ENCODE data around the gene CEBPZ. TPM values are rescaled to one million over a fixed set of nuclear protein-coding genes. Genes with fewer than 3 reads are reported as not detected.
"Not testable (repeated sequence)": the region's sequence is repeated elsewhere in the genome, so short reads cannot be mapped to it uniquely, and the experiment has no call there.

CEBPZ gene
- total RNA-seq, 4 donors from 2014 or later = 31.4 to 46.1 (median 34.5) TPM

DNA sequence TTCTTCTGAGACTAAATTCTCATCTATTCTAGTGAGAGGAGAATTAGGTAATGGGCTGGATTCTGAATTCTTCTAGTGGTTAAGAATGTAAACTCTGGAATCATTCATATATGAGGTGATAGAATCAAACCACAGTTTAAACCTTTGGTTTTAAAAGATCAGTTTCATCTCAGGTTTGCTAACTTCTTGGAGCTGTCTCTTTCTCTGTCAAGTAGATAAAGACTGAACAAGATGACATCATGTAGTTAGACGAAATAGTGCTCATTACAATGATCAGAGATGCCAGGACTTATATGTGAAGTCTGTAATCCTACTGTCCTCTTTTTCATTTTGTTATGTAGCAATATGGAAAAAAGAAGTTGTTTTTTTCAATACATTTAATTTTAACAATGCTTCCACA lies 30.2 kb downstream of the CEBPZ start:
- H3K36me3 ChIP-seq = peaks cover 20 to 38% of the 10 kb centered on the region in 2 donors
- 82 to 91% methylated on average over 1 of the region's 1 CpG for WGBS, 2 donors

DNA sequence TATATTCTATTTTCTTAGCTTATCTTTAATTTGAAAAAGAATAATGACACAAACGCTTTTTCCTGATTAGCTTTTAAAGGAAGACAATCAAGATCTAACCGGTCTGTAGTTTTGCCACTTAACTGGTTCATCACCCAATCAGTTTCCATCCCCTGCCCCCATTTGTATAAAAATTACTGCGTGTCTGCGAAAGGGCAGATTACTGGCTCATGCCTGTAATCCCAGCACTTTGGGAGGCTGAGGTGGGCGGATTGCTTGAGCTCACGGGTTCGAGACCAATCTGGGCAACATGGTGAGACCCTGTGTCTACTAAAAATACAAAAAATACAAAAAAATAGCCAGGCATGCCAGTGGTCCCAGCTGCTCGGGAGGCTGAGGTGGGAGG lies 32.7 kb downstream of the CEBPZ start:
- no peak overlapping the region for H3K27ac ChIP-seq

More for the DNA sequence above, 30.2 kb downstream of the CEBPZ start:
- no peak for DNase-seq
- Histone ChIP-seq H3K27ac (no peak overlapping the region), H3K27me3 (no peaks in the 10 kb centered on the region), H3K4me3 (replicated peaks in 1 of 3) (no peak overlapping the region), H3K4me1 (peaks cover 7 to 9% of the 10 kb centered on the region in 2 donors), H3K9me3 (no peaks in the 10 kb centered on the region)
- TF ChIP-seq POLR2A (IDR thresholded peaks at IDR 0.05) = no peak
- TF ChIP-seq, protein P1, sequence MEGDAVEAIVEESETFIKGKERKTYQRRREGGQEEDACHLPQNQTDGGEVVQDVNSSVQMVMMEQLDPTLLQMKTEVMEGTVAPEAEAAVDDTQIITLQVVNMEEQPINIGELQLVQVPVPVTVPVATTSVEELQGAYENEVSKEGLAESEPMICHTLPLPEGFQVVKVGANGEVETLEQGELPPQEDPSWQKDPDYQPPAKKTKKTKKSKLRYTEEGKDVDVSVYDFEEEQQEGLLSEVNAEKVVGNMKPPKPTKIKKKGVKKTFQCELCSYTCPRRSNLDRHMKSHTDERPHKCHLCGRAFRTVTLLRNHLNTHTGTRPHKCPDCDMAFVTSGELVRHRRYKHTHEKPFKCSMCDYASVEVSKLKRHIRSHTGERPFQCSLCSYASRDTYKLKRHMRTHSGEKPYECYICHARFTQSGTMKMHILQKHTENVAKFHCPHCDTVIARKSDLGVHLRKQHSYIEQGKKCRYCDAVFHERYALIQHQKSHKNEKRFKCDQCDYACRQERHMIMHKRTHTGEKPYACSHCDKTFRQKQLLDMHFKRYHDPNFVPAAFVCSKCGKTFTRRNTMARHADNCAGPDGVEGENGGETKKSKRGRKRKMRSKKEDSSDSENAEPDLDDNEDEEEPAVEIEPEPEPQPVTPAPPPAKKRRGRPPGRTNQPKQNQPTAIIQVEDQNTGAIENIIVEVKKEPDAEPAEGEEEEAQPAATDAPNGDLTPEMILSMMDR (IDR thresholded peaks at IDR 0.05) = no peak
- intact Hi-C loops (cut with DNase I) = no loop called here

DNA sequence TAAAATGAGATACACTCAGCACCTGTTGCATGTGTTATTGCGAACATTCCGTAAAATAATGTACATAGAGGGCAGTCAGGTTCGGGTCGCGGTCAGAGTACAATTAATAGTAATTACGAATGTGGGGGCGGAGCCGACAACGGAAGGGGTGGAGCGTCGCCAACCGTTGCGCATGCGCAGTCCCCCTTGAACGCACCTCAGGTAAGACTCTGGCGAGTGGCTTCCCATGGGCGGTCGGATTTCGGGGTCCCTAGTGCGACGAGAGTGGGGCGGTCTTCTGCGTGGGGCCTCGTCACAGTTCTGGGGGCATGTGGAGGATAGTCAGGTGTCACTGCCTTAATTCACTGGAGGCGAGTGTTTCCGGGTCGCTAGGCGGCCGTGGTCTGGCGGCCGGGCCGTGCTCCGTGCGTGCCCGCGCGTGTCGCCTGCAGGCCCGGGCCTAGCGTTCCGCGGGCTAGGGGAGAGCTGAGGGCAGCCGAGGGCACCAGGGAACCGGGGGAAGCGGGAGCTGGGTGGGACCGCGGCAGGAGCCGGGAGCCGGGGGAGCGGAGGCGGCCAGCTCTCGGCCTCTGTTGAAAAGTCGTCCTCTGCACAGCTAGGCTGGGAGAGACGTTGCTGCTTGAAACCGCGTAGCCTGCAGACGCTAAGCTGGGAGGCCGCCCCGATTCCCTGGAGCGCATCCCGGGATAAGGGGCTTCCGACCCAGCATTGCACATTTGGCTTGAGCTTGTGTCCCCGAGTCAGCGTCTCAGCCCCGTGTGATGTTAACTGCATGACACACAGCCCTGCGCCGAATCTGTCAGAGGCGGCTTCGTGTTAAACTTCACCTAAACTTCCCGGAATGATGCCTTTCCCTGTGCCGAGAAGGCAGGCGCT lies 34.8 kb downstream of the CEBPZ start, which contains the start of gene CEBPZOS:
Gene CEBPZOS, plus strand, starts transcription at position 177 of the 876 bp plus-strand sequence. CDS start 3,209 bp downstream, outside the sequence.
- WGBS, 2 donors = 1 to 2% methylated on average over 50 to 70 of the region's 72 CpGs
- H3K9me3 ChIP-seq = no peaks in the 10 kb centered on the region
- H3K4me3 ChIP-seq (replicated peaks in 1 of 3) = peak within 1 kb of the TSS; percentile 38 to 67 (median 50)
- peak within 1 kb of the TSS; percentile 65 to 89 (median 84) for H3K27ac ChIP-seq
- TF ChIP-seq POLR2A (IDR thresholded peaks at IDR 0.05) = peak in 1 of 2 donors; percentile 88
- TF ChIP-seq, protein P1 (IDR thresholded peaks at IDR 0.05) = no peak
- H3K36me3 ChIP-seq = peaks cover 3 to 7% of the 10 kb centered on the region in 2 donors
- peak; percentile 76 to 82 for DNase-seq
- H3K4me1 ChIP-seq = peaks cover 7 to 9% of the 10 kb centered on the region in 2 donors
- intact Hi-C loops (cut with DNase I) = no loop called here
- no peaks in the 10 kb centered on the region for H3K27me3 ChIP-seq

More for the DNA sequence above, 32.7 kb downstream of the CEBPZ start:
- Histone ChIP-seq H3K36me3 (peaks cover 15 to 20% of the 10 kb centered on the region in 2 donors), H3K9me3 (no peaks in the 10 kb centered on the region), H3K4me1 (peaks cover 7 to 9% of the 10 kb centered on the region in 2 donors), H3K27me3 (no peaks in the 10 kb centered on the region), H3K4me3 (replicated peaks in 1 of 3) (no peak overlapping the region)
- DNase-seq = no peak
- intact Hi-C loops (cut with DNase I) = no loop called here
- WGBS, 2 donors = 86 to 92% methylated on average over 8 of the region's 8 CpGs
- no peak for TF ChIP-seq POLR2A (IDR thresholded peaks at IDR 0.05)
- TF ChIP-seq, protein P1 (IDR thresholded peaks at IDR 0.05) = no peak

DNA sequence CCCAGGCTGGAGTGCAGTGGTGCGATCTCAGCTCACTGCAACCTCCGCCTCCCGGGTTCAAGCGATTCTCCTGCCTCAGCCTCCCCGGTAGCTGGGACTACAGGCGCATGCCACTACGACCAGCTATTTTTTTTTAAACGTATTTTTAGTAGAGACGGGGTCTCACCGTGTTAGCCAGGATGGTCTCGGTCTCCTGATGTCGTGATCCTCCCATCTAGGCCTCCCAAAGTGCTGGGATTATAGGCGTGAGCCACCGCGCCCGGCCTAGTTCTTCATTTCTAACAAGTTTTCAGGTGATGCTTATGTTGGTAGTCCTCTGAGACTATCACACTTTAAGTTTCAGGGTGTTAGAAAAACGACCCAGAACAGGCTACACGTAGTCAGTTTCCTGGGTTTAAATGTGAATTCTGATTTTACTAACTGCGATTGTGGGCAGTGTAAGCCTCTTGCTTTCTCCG lies 35.5 kb downstream of the CEBPZ start:
- intact Hi-C loops (cut with DNase I) = not testable (repeated sequence)
- WGBS, 2 donors = 85 to 86% methylated on average over 20 of the region's 20 CpGs
- H3K4me3 ChIP-seq (replicated peaks in 1 of 3) = peak overlapping the region; percentile 38 to 67 (median 50)

DNA sequence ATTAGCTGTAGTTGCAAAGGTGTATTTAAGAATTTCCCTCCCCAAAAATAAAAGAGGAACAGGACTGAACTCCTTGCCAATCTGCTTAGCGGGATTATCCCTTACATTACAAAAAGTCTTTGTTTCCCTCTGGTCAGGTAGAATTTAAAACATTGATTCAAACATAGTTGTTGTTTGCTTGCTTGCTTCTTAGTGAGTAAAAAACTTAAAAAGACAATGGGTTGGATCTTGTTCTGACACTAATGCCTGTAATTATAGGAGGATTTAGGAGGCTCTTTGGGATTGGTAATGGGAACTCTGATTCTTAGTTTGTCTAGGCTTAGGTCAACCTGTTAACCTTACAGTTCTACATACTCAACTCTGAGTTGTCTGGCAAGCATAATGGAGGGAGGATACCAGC lies 38.8 kb downstream of the CEBPZ start:
- 80 to 82% methylated on average over 1 of the region's 1 CpG for WGBS, 2 donors
- no peaks in the 10 kb centered on the region for H3K27me3 ChIP-seq
- H3K9me3 ChIP-seq = no peaks in the 10 kb centered on the region
- TF ChIP-seq, protein P1 (IDR thresholded peaks at IDR 0.05) = no peak
- TF ChIP-seq POLR2A (IDR thresholded peaks at IDR 0.05) = no peak
- no peak for DNase-seq
- H3K4me3 ChIP-seq (replicated peaks in 1 of 3) = no peak overlapping the region
- H3K4me1 ChIP-seq = peaks cover 3 to 4% of the 10 kb centered on the region in 2 donors
- no peaks in the 10 kb centered on the region for H3K36me3 ChIP-seq
- intact Hi-C loops (cut with DNase I) = no loop called here
- no peak overlapping the region for H3K27ac ChIP-seq

More for the DNA sequence above, 35.5 kb downstream of the CEBPZ start:
- H3K9me3 ChIP-seq, H3K27me3 ChIP-seq, H3K4me1 ChIP-seq, H3K36me3 ChIP-seq, DNase-seq: not testable (repeated sequence)
- peak overlapping the region; percentile 65 to 89 (median 84) for H3K27ac ChIP-seq
